IMR-90 (cell line): ENCODE measurements around the gene DHRS7B. TPM values are rescaled to one million over a fixed set of nuclear protein-coding genes. Genes with fewer than 3 reads are reported as not detected.
"Not testable (repeated sequence)": the region's sequence is repeated elsewhere in the genome, so short reads cannot be mapped to it uniquely, and the experiment has no call there.

Source experiments
- ATAC-seq: fragments of 200-7000 bp; cut with Tn5 transposase; 2 replicates; pipeline ENCODE4 v1.9.1; 2020; ENCODE audit warnings: low read depth, mild to moderate bottlenecking, moderate library complexity
- BruUV-seq: library from RNA; stranded (reverse); fragments of 400-500 nt; replicated peaks from 2 replicates; lab custom pipeline; 2021; lab: Mats Ljungman, UMichigan
- CTCF ChIA-PET: fragments of 300-600 bp; formaldehyde crosslinking; extraction: SDS; loops from one replicate; lab custom pipeline; 2021; ENCODE audit warnings: antibody characterized with exemption; lab: Yijun Ruan, JAX
- POLR2A ChIA-PET: fragments of 300-600 bp; sonication (Branson Sonifier 250); formaldehyde crosslinking; loops from one replicate; lab custom pipeline; 2022; ENCODE audit warnings: antibody characterized with exemption; ENCODE audit not compliant: unreplicated experiment; lab: Charles Lee
- DNase-seq: peaks from one replicate; pipeline ENCODE4 v3.0.0; 2013
- H2AFZ ChIP-seq: replicated peaks from 2 replicates; pipeline ENCODE3; 2013; ENCODE audit warnings: low read length, mild to moderate bottlenecking; ENCODE audit not compliant: poor library complexity
- H2AK5ac ChIP-seq: 2 replicates; pipeline ENCODE4 v1.6.1; 2013; ENCODE audit warnings: low read depth, low read length, inconsistent platforms
- H2AK9ac ChIP-seq: replicated peaks from 2 replicates; pipeline ENCODE3; 2013; ENCODE audit warnings: mild to moderate bottlenecking, low read depth, low read length, moderate library complexity; ENCODE audit not compliant: poor library complexity
- H2BK120ac ChIP-seq: 2 replicates; pipeline ENCODE4 v1.6.1; 2013; ENCODE audit warnings: low read depth, low read length, inconsistent platforms
- H2BK15ac ChIP-seq: 3 replicates; pipeline ENCODE4 v1.6.1; 2013; ENCODE audit warnings: low read depth, low read length, inconsistent platforms
- H2BK20ac ChIP-seq: 2 replicates; pipeline ENCODE4 v1.6.1; 2013; ENCODE audit warnings: low read depth, mild to moderate bottlenecking, inconsistent platforms, low read length, moderate library complexity
- H2BK5ac ChIP-seq: 2 replicates; pipeline ENCODE4 v1.6.1; 2013; ENCODE audit warnings: mild to moderate bottlenecking, low read depth, low read length, inconsistent platforms; ENCODE audit not compliant: poor library complexity, severe bottlenecking
- H3K14ac ChIP-seq: replicated peaks from 2 replicates; pipeline ENCODE4 v1.6.1; 2013; ENCODE audit warnings: low read depth, low read length, inconsistent platforms
- H3K18ac ChIP-seq: 2 replicates; pipeline ENCODE4 v1.6.1; 2013; ENCODE audit warnings: low read depth, low read length, control low read depth
- H3K23ac ChIP-seq: 2 replicates; pipeline ENCODE4 v1.6.1; 2013; ENCODE audit warnings: low read depth, low read length, inconsistent platforms
- H3K27ac ChIP-seq: 2 replicates; pipeline ENCODE4 v1.5.1; 2013; ENCODE audit warnings: mild to moderate bottlenecking, control low read depth, low read length; ENCODE audit not compliant: insufficient read depth
- H3K27me3 ChIP-seq: 2 replicates; pipeline ENCODE4 v1.6.1; 2013; ENCODE audit warnings: low read length; ENCODE audit not compliant: control insufficient read depth, insufficient read depth
- H3K36me3 ChIP-seq: 2 replicates; pipeline ENCODE4 v1.6.1; 2013; ENCODE audit warnings: low read length, mixed read lengths; ENCODE audit not compliant: control insufficient read depth, insufficient read depth
- H3K4ac ChIP-seq: 2 replicates; pipeline ENCODE4 v1.6.1; 2013; ENCODE audit warnings: low read depth, low read length, inconsistent platforms
- H3K4me1 ChIP-seq: 2 replicates; pipeline ENCODE4 v1.6.1; 2013; ENCODE audit warnings: low read length, mixed read lengths; ENCODE audit not compliant: control insufficient read depth, insufficient read depth
- H3K4me2 ChIP-seq: 2 replicates; pipeline ENCODE4 v1.6.1; 2013; ENCODE audit warnings: low read depth, mild to moderate bottlenecking, control low read depth, low read length, moderate library complexity
- H3K4me3 ChIP-seq: 2 replicates; pipeline ENCODE4 v1.5.1; 2013; ENCODE audit warnings: low read depth, mild to moderate bottlenecking, control low read depth, low read length, moderate library complexity; ENCODE audit not compliant: insufficient read depth
- H3K56ac ChIP-seq: 2 replicates; pipeline ENCODE4 v1.6.1; 2013; ENCODE audit warnings: low read length, inconsistent platforms; ENCODE audit not compliant: insufficient read depth; ENCODE audit errors: extremely low read depth
- H3K79me1 ChIP-seq, 2 experiments: 2 replicates each; pipeline ENCODE4 v1.6.1; 2013; ENCODE audit warnings: low read length in 2 of 2, inconsistent platforms in 1 of 2, low read depth in 1 of 2
- H3K9ac ChIP-seq: 2 replicates; pipeline ENCODE4 v1.6.1; 2013; ENCODE audit warnings: low read depth, low read length, control low read depth
- H3K9me1 ChIP-seq: 2 replicates; pipeline ENCODE4 v1.6.1; 2013; ENCODE audit warnings: low read length, inconsistent platforms; ENCODE audit not compliant: insufficient read depth
- H3K9me3 ChIP-seq: 2 replicates; pipeline ENCODE4 v1.6.1; 2013; ENCODE audit warnings: low read length; ENCODE audit not compliant: control insufficient read depth, insufficient read depth
- H4K20me1 ChIP-seq: 2 replicates; pipeline ENCODE4 v1.6.1; 2013; ENCODE audit warnings: low read length, inconsistent platforms; ENCODE audit not compliant: insufficient read depth
- H4K5ac ChIP-seq: 2 replicates; pipeline ENCODE4 v1.6.1; 2013; ENCODE audit warnings: mild to moderate bottlenecking, low read depth, low read length, control low read depth
- H4K8ac ChIP-seq, 2 experiments: 2 replicates each; pipeline ENCODE4 v1.6.1; 2013; ENCODE audit warnings: low read depth in 2 of 2, low read length in 2 of 2, control low read depth in 1 of 2, inconsistent platforms in 1 of 2
- H4K91ac ChIP-seq: 2 replicates; pipeline ENCODE4 v1.6.1; 2013; ENCODE audit warnings: low read depth, low read length, inconsistent platforms; ENCODE audit not compliant: insufficient read depth
- WGBS, 2 experiments: methylation state at CpG; one replicate each; pipeline versions ENCODE4 v1.1.5 to v1.1.7; 2013; ENCODE audit warnings: missing lambda C conversion rate in 2 of 2; ENCODE audit not compliant: insufficient read length in 1 of 2; ENCODE audit errors: extremely low coverage in 2 of 2; 5-methylcytosine and 5-hydroxymethylcytosine counted together
- dilution Hi-C: fragments of 300-500 bp; cut with HindIII; formaldehyde crosslinking; loops from one replicate; pipeline ENCODE4 v1.14.3; 2018; ENCODE audit warnings: low sequenced_read_pairs; ENCODE audit not compliant: unreplicated experiment
- in situ Hi-C: fragments of 300-500 bp; cut with MboI; formaldehyde crosslinking; loops from 3 replicates; pipeline ENCODE4 v1.14.3; 2019; ENCODE audit warnings: low sequenced_read_pairs, inconsistent platforms, mixed read lengths
- intact Hi-C: fragments of 100-400 bp; cut with micrococcal nuclease; formaldehyde crosslinking; loops from 2 replicates; pipeline ENCODE4 v1.10.0; 2022
- polyA plus RNA-seq, 3 experiments: library from polyadenylated mRNA; depleted of rRNA; stranded (reverse); fragments of >200 nt; gene quantifications; 2 replicates each; pipeline ENCODE4 v1.2.3, GENCODE V29; 2012; ENCODE audit warnings: low replicate concordance in 1 of 3
- total RNA-seq: library from RNA; depleted of rRNA; stranded (reverse); fragments of >200 nt; gene quantifications from 2 replicates; pipeline ENCODE4 v1.2.3, GENCODE V29; 2012

The DHRS7B gene
- total and polyA plus RNA-seq, 2 of the 4 experiments (the other 2 are of a cell fraction), result 24.4 to 34.4 TPM

DNA sequence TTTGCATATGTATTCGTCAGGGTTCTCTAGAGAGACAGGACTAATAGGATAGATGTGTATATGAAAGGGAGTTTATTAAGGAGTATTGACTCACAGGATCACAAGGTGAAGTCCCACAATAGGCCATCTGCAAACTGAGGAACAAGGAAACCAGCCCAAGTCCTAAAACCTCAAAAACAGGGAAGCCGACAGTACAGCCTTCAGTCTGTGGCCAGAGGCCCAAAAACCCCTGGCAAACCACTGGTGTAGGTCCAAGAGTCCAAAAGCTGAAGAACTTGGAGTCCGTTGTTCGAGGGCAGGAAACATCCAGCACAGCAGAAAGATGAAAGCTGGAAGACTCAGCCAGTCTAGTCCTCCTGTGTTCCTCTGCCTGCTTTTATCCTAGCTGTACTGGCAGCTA lies 12.0 kb upstream of the DHRS7B start:
- H3K4me2 ChIP-seq, H3K23ac ChIP-seq, H3K79me1 ChIP-seq, H3K9me1 ChIP-seq, H2AK5ac ChIP-seq, H3K56ac ChIP-seq, H3K9me3 ChIP-seq, H3K9ac ChIP-seq, H2BK120ac ChIP-seq, H3K4me1 ChIP-seq, intact Hi-C loops, H3K27ac ChIP-seq, in situ Hi-C loops, ATAC-seq, BruUV-seq, H4K5ac ChIP-seq, dilution Hi-C loops, H2BK20ac ChIP-seq, H3K4ac ChIP-seq, POLR2A ChIA-PET, H4K8ac ChIP-seq, H4K91ac ChIP-seq, H3K18ac ChIP-seq, H2AK9ac ChIP-seq, H3K14ac ChIP-seq, H4K20me1 ChIP-seq, DNase-seq, H2BK15ac ChIP-seq, H3K36me3 ChIP-seq, H3K4me3 ChIP-seq, CTCF ChIA-PET, H2AFZ ChIP-seq, H2BK5ac ChIP-seq: not testable (repeated sequence)
- WGBS, 2 experiments, result 67% methylated on average over 3 of the region's 4 CpGs; no CpG with 5 or more reads in 1 of the 2 experiments
- peaks cover 24% of the 10 kb centered on the region for H3K27me3 ChIP-seq
